ENCODE data around the gene POLDIP3.
"Not testable (repeated sequence)": the region's sequence is repeated elsewhere in the genome, so short reads cannot be mapped to it uniquely, and the experiment has no call there.

POLDIP3 gene

GRCh38 chr22:42617155-42617983 lies 2.7 kb upstream of the POLDIP3 start:
- DNase-seq, result no peak

GRCh38 chr22:42615860-42616175 lies 1.1 kb upstream of the POLDIP3 start:
- DNase-seq, result not testable (repeated sequence)

GRCh38 chr22:42615092-42615859 lies 593 bp upstream of the POLDIP3 start:
- peak; percentile 95 for DNase-seq

- DNase-seq, result no peak
These were observed 796 bp downstream of the POLDIP3 start for GRCh38 chr22:42613872-42614301.

- no peak for DNase-seq
These were observed 2.3 kb downstream of the POLDIP3 start for GRCh38 chr22:42612336-42612735.

- no peak for DNase-seq
These were observed 3.6 kb downstream of the POLDIP3 start for GRCh38 chr22:42611051-42611450.

GRCh38 chr22:42610186-42610585 lies 4.5 kb downstream of the POLDIP3 start:
- no peak for DNase-seq

GRCh38 chr22:42608823-42609361 lies 5.8 kb downstream of the POLDIP3 start:
- no peak for DNase-seq

- no peak for DNase-seq
These were observed 6.4 kb downstream of the POLDIP3 start for GRCh38 chr22:42608136-42608822.

- not testable (repeated sequence) for DNase-seq
These were observed 7.0 kb downstream of the POLDIP3 start for GRCh38 chr22:42607641-42608040.

- no peak for DNase-seq
These were observed 10.3 kb downstream of the POLDIP3 start for GRCh38 chr22:42604403-42604802.

- no peak for DNase-seq
These were observed 11.3 kb downstream of the POLDIP3 start for GRCh38 chr22:42603427-42603826.

GRCh38 chr22:42602470-42602869 lies 12.2 kb downstream of the POLDIP3 start:
- DNase-seq, result no peak

- DNase-seq, result no peak
These were observed 12.7 kb downstream of the POLDIP3 start for GRCh38 chr22:42601879-42602465.

- no peak for DNase-seq
These were observed 17.7 kb downstream of the POLDIP3 start for GRCh38 chr22:42596863-42597530.

GRCh38 chr22:42596336-42596735 lies 18.3 kb downstream of the POLDIP3 start:
- no peak for DNase-seq

GRCh38 chr22:42595434-42595833 lies 19.2 kb downstream of the POLDIP3 start:
- DNase-seq, result no peak

GRCh38 chr22:42591987-42592386 lies 22.7 kb downstream of the POLDIP3 start:
- DNase-seq, result no peak

- DNase-seq, result no peak
These were observed 27.0 kb downstream of the POLDIP3 start for GRCh38 chr22:42587588-42588175.

- no peak for DNase-seq
These were observed 28.3 kb downstream of the POLDIP3 start for GRCh38 chr22:42586381-42586780.

GRCh38 chr22:42585096-42585495 lies 29.6 kb downstream of the POLDIP3 start:
- no peak for DNase-seq

GRCh38 chr22:42584364-42584940 lies 30.2 kb downstream of the POLDIP3 start:
- no peak for DNase-seq
